Activated CD8-positive, alpha-beta memory T cell treated with anti-CD3 and anti-CD28 coated beads, Interleukin-2, amount 50 U/mL, for 1 hour (primary cell): Measurements from ENCODE around the gene TRPM5.

ENCODE experiments used
- DNase-seq: peaks from one replicate; pipeline ENCODE4 v3.0.0-alpha.2; 2020; ENCODE audit errors: extremely low read depth

The TRPM5 gene

GRCh38 chr11:2421226-2421994, 22.9 kb downstream of the TRPM5 start:
- no peak for DNase-seq

- no peak for DNase-seq
Measured at GRCh38 chr11:2420502-2421225, 23.6 kb downstream of the TRPM5 start.

DNA sequence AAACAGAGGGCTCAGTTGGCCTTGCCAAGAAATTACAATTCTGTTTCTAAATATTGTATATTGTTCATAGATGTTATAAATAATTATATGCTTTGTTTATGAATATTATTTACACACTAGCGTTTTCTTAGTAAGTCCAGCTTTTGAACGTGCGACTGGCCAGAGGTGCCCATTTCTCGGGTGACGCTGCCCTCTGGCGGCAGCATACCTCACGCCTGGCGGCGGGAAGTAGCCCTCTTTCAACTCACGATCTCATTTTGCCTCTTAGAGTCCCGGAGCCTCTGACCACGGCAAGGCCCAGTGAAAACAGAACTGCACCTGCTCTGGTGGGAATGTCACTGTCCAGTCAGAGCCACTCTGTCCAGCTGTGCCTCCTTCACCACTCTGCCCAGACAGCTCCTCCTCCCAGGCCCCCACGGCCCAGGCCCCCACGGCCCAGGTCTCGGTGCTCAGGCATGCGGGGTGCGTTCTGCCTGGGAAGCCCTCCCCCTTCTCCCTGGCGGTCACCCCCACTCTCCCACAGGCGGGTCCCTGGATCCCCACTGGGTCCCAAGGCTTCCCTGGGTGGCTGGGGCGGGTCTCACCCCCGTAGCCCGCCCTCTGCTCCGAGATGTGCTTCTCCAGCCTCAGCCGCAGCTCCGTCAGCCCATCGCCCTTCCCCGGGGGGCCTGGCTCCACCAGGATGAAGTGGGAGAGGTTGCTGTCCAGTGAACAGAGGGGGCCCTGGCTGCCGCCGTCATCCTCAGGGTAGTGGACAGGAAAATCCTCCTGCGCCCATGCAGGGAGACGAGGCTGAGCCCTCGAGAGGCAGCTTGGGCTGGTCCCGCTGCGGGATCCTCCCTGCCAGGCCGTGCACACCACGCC, 24.4 kb downstream of the TRPM5 start:
- DNase-seq: no peak

- DNase-seq: no peak
Measured at GRCh38 chr11:2418693-2419360, 25.5 kb downstream of the TRPM5 start.

- no peak for DNase-seq
Measured at GRCh38 chr11:2417856-2418692, 26.2 kb downstream of the TRPM5 start.

- no peak for DNase-seq
Measured at GRCh38 chr11:2416765-2417164, 27.5 kb downstream of the TRPM5 start.

- DNase-seq: no peak
Measured at GRCh38 chr11:2415601-2416380, 28.5 kb downstream of the TRPM5 start.

DNA sequence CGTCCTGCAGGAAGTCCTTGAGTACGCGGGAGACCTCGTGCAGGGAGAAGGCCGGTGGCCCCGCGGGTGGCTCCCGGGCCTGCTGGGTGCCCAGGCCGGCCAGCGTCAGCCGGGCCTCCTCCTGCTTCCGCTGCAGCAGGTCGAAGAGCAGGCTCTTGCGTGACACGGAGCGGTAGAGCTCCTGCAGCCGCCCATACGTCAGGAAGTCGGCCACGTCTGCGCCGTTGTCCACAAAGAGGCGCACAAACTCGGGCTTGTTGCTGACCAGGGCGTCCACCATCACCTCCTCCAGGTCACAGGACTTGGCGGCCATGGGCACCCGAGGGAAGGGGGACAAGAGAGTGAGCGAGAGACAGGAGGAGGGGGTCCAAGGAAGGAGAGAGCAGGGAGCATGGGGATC, 29.1 kb downstream of the TRPM5 start:
- DNase-seq: no peak

- no peak for DNase-seq
Measured at GRCh38 chr11:2414616-2415015, 29.7 kb downstream of the TRPM5 start.

GRCh38 chr11:2413742-2414579, 30.4 kb downstream of the TRPM5 start:
- no peak for DNase-seq

DNA sequence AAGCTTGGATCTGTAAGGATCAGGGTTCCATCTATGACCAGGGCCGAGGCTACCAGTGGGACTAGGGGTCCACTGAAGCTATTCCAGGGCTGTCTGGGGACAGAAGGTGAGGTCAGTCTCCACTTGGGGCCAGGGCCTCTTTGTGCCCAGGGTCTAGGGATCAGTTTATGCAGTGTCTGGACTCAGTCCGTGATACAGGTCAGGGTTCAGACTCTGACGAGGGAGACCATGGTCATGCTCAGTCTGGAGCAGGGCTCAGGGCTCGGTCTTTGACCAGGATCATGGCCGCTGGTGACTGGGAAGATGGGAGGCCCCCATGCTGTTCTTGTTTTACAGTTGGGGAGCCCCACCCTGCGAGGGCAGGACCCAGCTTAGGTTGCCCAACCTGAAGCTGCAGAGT, 32.0 kb downstream of the TRPM5 start:
- DNase-seq: no peak

GRCh38 chr11:2411446-2412305, 32.6 kb downstream of the TRPM5 start:
- no peak for DNase-seq

DNA sequence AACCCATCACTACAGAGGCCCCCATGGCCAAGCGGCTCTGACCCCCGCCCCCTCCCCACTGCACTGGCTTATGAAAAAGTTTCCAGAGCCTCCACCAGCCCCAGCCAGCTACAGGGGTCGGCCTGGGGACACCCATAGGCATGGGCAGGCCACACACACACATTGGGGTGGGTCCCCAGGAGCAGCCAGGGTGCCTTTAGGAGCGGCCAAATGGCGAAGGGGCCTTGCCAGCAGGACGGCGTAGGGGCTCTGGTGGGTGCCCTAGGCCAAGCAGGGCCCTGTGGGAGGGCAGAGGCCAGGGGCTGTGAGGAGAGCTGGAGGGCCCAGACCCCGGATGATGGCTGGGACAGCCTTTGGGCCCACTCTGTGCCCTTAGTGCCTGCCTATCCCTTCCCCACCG, 33.7 kb downstream of the TRPM5 start:
- no peak for DNase-seq

GRCh38 chr11:2409611-2410468, 34.5 kb downstream of the TRPM5 start:
- no peak for DNase-seq

DNA sequence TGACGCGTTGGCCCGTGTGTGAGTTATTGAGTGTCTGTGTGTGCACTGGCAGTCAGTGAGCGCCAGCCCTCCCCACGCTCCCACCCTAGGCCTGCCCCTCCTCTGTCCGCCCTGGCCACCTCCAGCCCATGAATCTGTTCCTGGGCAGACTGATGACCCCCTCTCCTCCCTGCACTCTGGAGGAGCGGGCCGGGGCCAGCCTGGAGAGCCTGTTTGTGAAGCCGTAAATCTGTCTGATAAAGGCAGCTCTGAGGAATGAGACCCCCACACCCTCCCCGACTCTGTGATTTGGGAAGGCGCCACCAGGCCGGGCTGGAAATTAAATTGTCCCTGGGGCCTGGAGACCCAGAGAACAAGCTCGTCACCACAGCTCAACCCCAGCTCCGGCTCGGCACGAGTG, 35.2 kb downstream of the TRPM5 start:
- DNase-seq: no peak

GRCh38 chr11:2408671-2409070, 35.6 kb downstream of the TRPM5 start:
- no peak for DNase-seq

- DNase-seq: no peak
Measured at GRCh38 chr11:2406878-2407410, 37.4 kb downstream of the TRPM5 start.
